Measurements from ENCODE around the gene ANAPC10. TPM values are rescaled to one million over a fixed set of nuclear protein-coding genes. Genes with fewer than 3 reads are reported as not detected.

ANAPC10 gene
- total and polyA plus RNA-seq, 2 donors (not counting 1 experiment from before 2014, with no cell fraction given), result 28.1 to 29.7 TPM

- H2AFZ ChIP-seq (ENCODE audit: low read length), result no peak overlapping the region
- TF ChIP-seq EZH2 (IDR thresholded peaks at IDR 0.05; ENCODE audit: low read length, missing control alignments) (no peak), CTCF (conservative IDR thresholded peaks at IDR 0.05 in 1 of 2, IDR thresholded peaks at IDR 0.05 in 1 of 2; ENCODE audit: low read depth in 1 of 2, low read length in 2 of 2) (no peak)
- no peaks in the 10 kb centered on the region for H3K9me3 ChIP-seq (ENCODE audit: control insufficient read depth, insufficient read depth, low read depth, low read length)
- H3K4me2 ChIP-seq (ENCODE audit: extremely low read depth, insufficient read depth, low read length), result no peak overlapping the region
- H3K27ac ChIP-seq (ENCODE audit: insufficient read depth, low read length), result no peak overlapping the region
- H3K27me3 ChIP-seq (ENCODE audit: control insufficient read depth, insufficient read depth, low read length), result no peaks in the 10 kb centered on the region
- H3K9ac ChIP-seq (ENCODE audit: insufficient read depth, low read length), result no peak overlapping the region
- H4K20me1 ChIP-seq (ENCODE audit: control insufficient read depth, extremely low read depth, insufficient read depth, low read length), result peaks cover 3% of the 10 kb centered on the region
- no peak for DNase-seq (ENCODE audit: low read depth in 2 of 2)
- H3K4me1 ChIP-seq (ENCODE audit: control insufficient read depth, extremely low read depth, insufficient read depth, low read length), result no peaks in the 10 kb centered on the region
- H3K79me2 ChIP-seq (ENCODE audit: control insufficient read depth, insufficient read depth, low read length), result no peaks in the 10 kb centered on the region
- H3K4me3 ChIP-seq (replicated peaks in 1 of 4; ENCODE audit: control extremely low read depth in 1 of 4, insufficient read depth in 1 of 4, low read depth in 3 of 4, low read length in 4 of 4), result no peak overlapping the region
- peaks cover 3% of the 10 kb centered on the region for H3K36me3 ChIP-seq (ENCODE audit: control insufficient read depth, insufficient read depth, low read length)
These were observed 27.4 kb upstream of the ANAPC10 start for GRCh38 chr4:145125396-145125795.

GRCh38 chr4:145108128-145108527, 10.1 kb upstream of the ANAPC10 start:
- peaks cover 12% of the 10 kb centered on the region for H3K79me2 ChIP-seq (ENCODE audit: control insufficient read depth, insufficient read depth, low read length)
- peaks cover 1% of the 10 kb centered on the region for H3K36me3 ChIP-seq (ENCODE audit: control insufficient read depth, insufficient read depth, low read length)

GRCh38 chr4:145107126-145107525, 9.1 kb upstream of the ANAPC10 start:
- H3K79me2 ChIP-seq (ENCODE audit: control insufficient read depth, insufficient read depth, low read length), result peaks cover 22% of the 10 kb centered on the region
- H3K4me2 ChIP-seq (ENCODE audit: extremely low read depth, insufficient read depth, low read length), result no peak overlapping the region
- H3K9me3 ChIP-seq (ENCODE audit: control insufficient read depth, insufficient read depth, low read depth, low read length), result no peaks in the 10 kb centered on the region
- H3K4me1 ChIP-seq (ENCODE audit: control insufficient read depth, extremely low read depth, insufficient read depth, low read length), result no peaks in the 10 kb centered on the region
- no peaks in the 10 kb centered on the region for H3K27me3 ChIP-seq (ENCODE audit: control insufficient read depth, insufficient read depth, low read length)
- H3K27ac ChIP-seq (ENCODE audit: insufficient read depth, low read length), result no peak overlapping the region
- TF ChIP-seq CTCF (conservative IDR thresholded peaks at IDR 0.05 in 1 of 2, IDR thresholded peaks at IDR 0.05 in 1 of 2; ENCODE audit: low read depth in 1 of 2, low read length in 2 of 2), result no peak
- no peak for TF ChIP-seq EZH2 (IDR thresholded peaks at IDR 0.05; ENCODE audit: low read length, missing control alignments)
- no peak for DNase-seq (ENCODE audit: low read depth in 2 of 2)
- H3K4me3 ChIP-seq (replicated peaks in 1 of 4; ENCODE audit: control extremely low read depth in 1 of 4, insufficient read depth in 1 of 4, low read depth in 3 of 4, low read length in 4 of 4), result no peak overlapping the region
- H4K20me1 ChIP-seq (ENCODE audit: control insufficient read depth, extremely low read depth, insufficient read depth, low read length), result no peaks in the 10 kb centered on the region
- H2AFZ ChIP-seq (ENCODE audit: low read length), result no peak overlapping the region
- H3K36me3 ChIP-seq (ENCODE audit: control insufficient read depth, insufficient read depth, low read length), result peaks cover 1% of the 10 kb centered on the region
- no peak overlapping the region for H3K9ac ChIP-seq (ENCODE audit: insufficient read depth, low read length)

More at GRCh38 chr4:145108128-145108527, 10.1 kb upstream of the ANAPC10 start:
- Histone ChIP-seq H3K9me3 (ENCODE audit: control insufficient read depth, insufficient read depth, low read depth, low read length) (no peaks in the 10 kb centered on the region), H3K4me1 (ENCODE audit: control insufficient read depth, extremely low read depth, insufficient read depth, low read length) (no peaks in the 10 kb centered on the region), H3K4me2 (ENCODE audit: extremely low read depth, insufficient read depth, low read length) (no peak overlapping the region), H3K27me3 (ENCODE audit: control insufficient read depth, insufficient read depth, low read length) (no peaks in the 10 kb centered on the region), H3K9ac (ENCODE audit: insufficient read depth, low read length) (no peak overlapping the region), H3K27ac (ENCODE audit: insufficient read depth, low read length) (no peak overlapping the region), H2AFZ (ENCODE audit: low read length) (no peak overlapping the region), H4K20me1 (ENCODE audit: control insufficient read depth, extremely low read depth, insufficient read depth, low read length) (no peaks in the 10 kb centered on the region), H3K4me3 (replicated peaks in 1 of 4; ENCODE audit: control extremely low read depth in 1 of 4, insufficient read depth in 1 of 4, low read depth in 3 of 4, low read length in 4 of 4) (no peak overlapping the region)
- TF ChIP-seq EZH2 (IDR thresholded peaks at IDR 0.05; ENCODE audit: low read length, missing control alignments) (no peak), CTCF (conservative IDR thresholded peaks at IDR 0.05 in 1 of 2, IDR thresholded peaks at IDR 0.05 in 1 of 2; ENCODE audit: low read depth in 1 of 2, low read length in 2 of 2) (no peak)
- DNase-seq (ENCODE audit: low read depth in 2 of 2), result no peak
